ENCODE data around the gene CA11.

Gene CA11

DNA sequence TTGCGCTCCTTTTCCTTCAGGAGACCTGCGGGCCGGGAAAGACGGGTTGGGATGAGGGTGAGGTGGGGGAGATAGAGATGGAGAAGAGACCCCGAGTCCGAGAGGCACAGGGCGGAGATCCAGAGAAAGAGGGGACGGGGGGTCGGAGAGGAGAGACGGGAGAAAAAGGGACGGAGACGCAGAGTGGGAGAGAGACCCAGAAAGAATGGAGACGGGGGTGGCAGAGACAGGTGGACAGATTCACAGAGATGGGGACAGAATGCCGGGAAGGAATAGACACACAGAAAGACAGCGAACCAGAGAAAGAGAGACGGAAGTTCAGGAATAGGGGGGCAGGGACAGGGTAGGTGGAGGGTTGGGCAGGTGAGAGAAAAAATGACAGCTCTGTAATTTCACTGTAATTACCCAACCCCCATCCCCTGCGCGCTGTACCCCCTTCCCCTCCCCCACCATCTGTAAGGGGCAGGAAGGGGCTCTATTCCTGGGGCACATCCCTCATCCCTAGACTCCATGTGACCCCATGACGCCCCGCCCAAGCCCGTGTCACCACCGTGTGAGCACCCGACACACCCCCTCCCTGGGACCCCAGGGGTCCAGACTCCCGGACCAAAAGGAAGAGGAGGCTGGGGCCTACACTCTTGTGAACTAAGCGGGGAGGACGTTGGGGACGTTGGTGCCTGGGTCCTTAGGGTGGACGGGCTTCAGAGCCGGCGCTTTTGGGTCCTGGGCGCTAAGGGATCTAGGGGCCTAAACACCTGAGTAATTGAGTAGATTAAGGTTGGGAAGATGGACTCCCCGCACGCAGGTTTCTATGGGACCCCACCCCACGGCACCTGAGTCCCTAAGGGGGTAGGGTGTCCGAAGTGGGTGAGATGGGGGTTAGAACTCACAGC lies 9.8 kb downstream of the CA11 start:
- Histone ChIP-seq H3K27ac (peak overlapping the region; percentile 91 to 96), H3K4me3 (peak overlapping the region; percentile 73 to 75), H3K36me3 (peaks cover 0 to 12% (median 0%) of the 10 kb centered on the region in 3 donors), H3K9me3 (no peaks in the 10 kb centered on the region), H3K4me1 (peaks cover 5 to 54% (median 43%) of the 10 kb centered on the region in 4 donors), H3K27me3 (no peaks in the 10 kb centered on the region)
- intact Hi-C loops (cut with DNase I; ENCODE audit: low total_unique reads), result no loop called here
- TF ChIP-seq, protein P1, sequence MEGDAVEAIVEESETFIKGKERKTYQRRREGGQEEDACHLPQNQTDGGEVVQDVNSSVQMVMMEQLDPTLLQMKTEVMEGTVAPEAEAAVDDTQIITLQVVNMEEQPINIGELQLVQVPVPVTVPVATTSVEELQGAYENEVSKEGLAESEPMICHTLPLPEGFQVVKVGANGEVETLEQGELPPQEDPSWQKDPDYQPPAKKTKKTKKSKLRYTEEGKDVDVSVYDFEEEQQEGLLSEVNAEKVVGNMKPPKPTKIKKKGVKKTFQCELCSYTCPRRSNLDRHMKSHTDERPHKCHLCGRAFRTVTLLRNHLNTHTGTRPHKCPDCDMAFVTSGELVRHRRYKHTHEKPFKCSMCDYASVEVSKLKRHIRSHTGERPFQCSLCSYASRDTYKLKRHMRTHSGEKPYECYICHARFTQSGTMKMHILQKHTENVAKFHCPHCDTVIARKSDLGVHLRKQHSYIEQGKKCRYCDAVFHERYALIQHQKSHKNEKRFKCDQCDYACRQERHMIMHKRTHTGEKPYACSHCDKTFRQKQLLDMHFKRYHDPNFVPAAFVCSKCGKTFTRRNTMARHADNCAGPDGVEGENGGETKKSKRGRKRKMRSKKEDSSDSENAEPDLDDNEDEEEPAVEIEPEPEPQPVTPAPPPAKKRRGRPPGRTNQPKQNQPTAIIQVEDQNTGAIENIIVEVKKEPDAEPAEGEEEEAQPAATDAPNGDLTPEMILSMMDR (IDR thresholded peaks at IDR 0.05), result no peak
- DNase-seq, result peak; percentile 62 to 83

DNA sequence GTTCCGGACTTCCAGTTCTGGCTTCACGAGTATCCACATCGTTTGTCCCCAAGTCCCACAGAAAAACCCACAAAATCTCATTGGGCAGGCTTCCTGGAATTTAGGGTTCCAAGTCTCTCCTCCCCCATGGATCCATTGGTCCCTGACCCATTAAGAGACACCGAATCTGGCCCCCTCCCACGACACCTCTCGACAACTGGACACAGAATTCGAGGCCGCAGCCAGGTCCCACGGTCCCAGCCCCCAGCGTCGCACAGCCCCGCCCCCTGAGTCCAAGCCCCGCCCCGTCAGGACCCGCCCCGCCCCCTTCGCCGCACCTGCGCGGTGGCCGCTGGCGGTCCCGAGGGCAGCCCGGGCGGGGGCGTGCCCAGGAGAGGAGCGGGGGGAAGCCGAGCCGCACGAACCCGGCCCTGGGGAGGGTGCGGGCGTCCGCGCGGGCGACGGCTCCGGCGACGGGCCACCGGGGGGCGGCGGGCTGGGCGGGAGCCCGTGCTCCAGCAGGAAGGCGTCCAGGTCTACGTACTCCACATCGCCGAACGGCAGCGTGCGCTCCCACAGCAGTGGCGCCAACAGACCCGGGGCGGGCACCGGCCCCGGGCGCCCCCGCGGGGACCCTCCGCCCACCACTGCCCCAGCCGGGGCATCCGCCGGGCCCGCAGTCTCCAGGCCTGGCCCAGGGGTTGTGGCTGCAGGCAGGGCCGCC lies 10.6 kb downstream of the CA11 start:
- H3K9me3 ChIP-seq, result no peaks in the 10 kb centered on the region
- intact Hi-C loops (cut with DNase I; ENCODE audit: low total_unique reads), result no loop called here
- H3K27ac ChIP-seq, result peak overlapping the region; percentile 91 to 96
- no peaks in the 10 kb centered on the region for H3K27me3 ChIP-seq
- peak; percentile 62 to 90 for DNase-seq
- peaks cover 0 to 20% (median 0%) of the 10 kb centered on the region in 3 donors for H3K36me3 ChIP-seq
- TF ChIP-seq, protein P1 (IDR thresholded peaks at IDR 0.05), result no peak
- H3K4me1 ChIP-seq, result peaks cover 5 to 57% (median 46%) of the 10 kb centered on the region in 4 donors
- peak overlapping the region; percentile 73 to 75 for H3K4me3 ChIP-seq

DNA sequence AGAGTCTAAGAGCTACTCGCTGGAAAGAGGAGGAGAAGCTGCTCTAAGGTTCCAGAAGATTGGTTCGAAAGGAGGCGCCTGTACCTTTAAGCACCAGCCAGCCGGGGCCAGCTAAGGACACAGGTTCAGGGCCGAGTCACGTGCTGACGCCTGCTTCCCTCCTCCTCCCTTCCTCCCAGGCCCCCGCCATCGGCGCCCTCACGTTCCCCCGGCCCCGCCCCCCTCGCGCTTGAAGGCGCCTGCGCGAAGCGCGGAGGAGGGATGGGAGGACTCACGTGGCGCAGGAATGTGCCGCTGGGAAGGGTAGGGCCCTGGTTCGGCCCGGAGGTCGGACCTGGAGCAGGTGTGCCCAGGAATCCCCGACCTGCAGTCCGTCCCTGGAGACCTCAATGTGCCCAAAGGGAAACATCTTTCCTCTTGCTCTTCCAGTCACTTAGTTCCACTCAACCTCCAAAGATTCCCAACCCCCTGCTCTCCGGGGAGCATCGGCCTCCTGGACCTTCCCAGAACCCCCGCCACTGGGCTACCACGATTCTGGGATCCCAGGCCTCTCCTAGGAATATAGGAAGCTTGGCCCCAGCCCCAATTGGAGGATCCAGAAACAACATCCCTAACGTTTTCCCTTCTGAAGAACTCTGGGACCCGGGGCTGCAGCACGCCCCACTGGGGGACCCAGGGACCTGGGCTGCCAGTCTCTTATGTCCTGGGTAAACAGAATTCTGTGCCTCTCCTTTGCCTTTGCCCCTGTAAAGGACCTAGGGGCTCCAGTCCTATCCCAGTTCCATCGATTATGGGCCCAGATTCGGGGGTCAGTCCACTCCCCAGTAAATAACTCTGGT lies 11.3 kb downstream of the CA11 start:
- TF ChIP-seq, protein P1 (IDR thresholded peaks at IDR 0.05), result no peak
- Histone ChIP-seq H3K4me1 (peaks cover 5 to 65% (median 51%) of the 10 kb centered on the region in 4 donors), H3K36me3 (peaks cover 0 to 28% (median 0%) of the 10 kb centered on the region in 3 donors), H3K27me3 (no peaks in the 10 kb centered on the region), H3K4me3 (peak overlapping the region; percentile 73 to 75), H3K27ac (peak overlapping the region; percentile 91 to 96), H3K9me3 (no peaks in the 10 kb centered on the region)
- peak; percentile 97 to 99 for DNase-seq
- intact Hi-C loops (cut with DNase I; ENCODE audit: low total_unique reads), result no loop called here

DNA sequence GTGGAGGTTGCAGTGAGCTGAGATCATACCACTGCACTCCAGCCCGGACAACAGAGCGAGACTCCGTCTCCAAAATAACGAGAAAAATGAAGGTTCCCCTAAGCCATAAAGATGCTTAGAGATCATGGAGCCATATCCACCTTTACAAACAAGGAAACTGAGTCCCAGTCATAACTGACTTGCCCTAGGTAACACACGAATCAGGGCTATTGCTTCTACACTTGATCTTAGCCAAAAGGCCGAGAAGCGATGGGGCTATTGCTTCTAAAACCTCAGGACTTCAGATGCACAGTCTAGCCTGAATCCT lies 12.0 kb downstream of the CA11 start:
- intact Hi-C loops (cut with DNase I; ENCODE audit: low total_unique reads), result no loop called here
- TF ChIP-seq, protein P1 (IDR thresholded peaks at IDR 0.05), result no peak
- H3K9me3 ChIP-seq, result no peaks in the 10 kb centered on the region
- peak overlapping the region; percentile 73 to 75 for H3K4me3 ChIP-seq
- H3K27me3 ChIP-seq, result no peaks in the 10 kb centered on the region
- no peak for DNase-seq
- peaks cover 0 to 35% (median 0%) of the 10 kb centered on the region in 3 donors for H3K36me3 ChIP-seq
- H3K4me1 ChIP-seq, result peaks cover 5 to 65% (median 51%) of the 10 kb centered on the region in 4 donors
- peak overlapping the region; percentile 91 to 96 for H3K27ac ChIP-seq
